HEK293T (cell line): ENCODE measurements around the gene BRIP1.

Experiments used
- CTCF ChIA-PET: fragments of 350-600 bp; formaldehyde crosslinking; extraction: SDS; loops from one replicate; lab custom pipeline; 2021; ENCODE audit warnings: antibody characterized with exemption, inconsistent platforms; lab: Yijun Ruan, JAX
- POLR2A ChIA-PET: fragments of 350-600 bp; formaldehyde crosslinking; extraction: SDS; loops from one replicate; lab custom pipeline; 2020; ENCODE audit warnings: antibody characterized with exemption, inconsistent platforms; lab: Yijun Ruan, JAX
- DNase-seq: peaks from one replicate; pipeline ENCODE4 v3.0.0; 2012; ENCODE audit warnings: mixed read lengths; ENCODE audit errors: extremely low spot score
- ARNT ChIP-seq: fragments of 450-650 bp; IDR thresholded peaks from 2 replicates; pipeline ENCODE4 v1.6.1; 2017; ENCODE audit warnings: mild to moderate bottlenecking
- BHLHE40 ChIP-seq: fragments of 450-650 bp; IDR thresholded peaks from 2 replicates; pipeline ENCODE4 v1.6.1; 2016; ENCODE audit warnings: mild to moderate bottlenecking, moderate library complexity, borderline replicate concordance
- CTBP1 ChIP-seq: fragments of 450-650 bp; IDR thresholded peaks from 2 replicates; pipeline ENCODE4 v1.6.1; 2016; ENCODE audit warnings: borderline replicate concordance
- ELF4 ChIP-seq: fragments of 450-650 bp; IDR thresholded peaks from 2 replicates; pipeline ENCODE4 v1.6.1; 2017; ENCODE audit warnings: antibody characterized with exemption
- FOXA1 ChIP-seq: fragments of 450-650 bp; IDR thresholded peaks from 2 replicates; pipeline ENCODE4 v1.6.1; 2016; ENCODE audit warnings: mild to moderate bottlenecking
- FOXK2 ChIP-seq: fragments of 450-650 bp; IDR thresholded peaks from 2 replicates; pipeline ENCODE4 v1.6.1; 2016; ENCODE audit warnings: mild to moderate bottlenecking
- FOXM1 ChIP-seq: fragments of 450-650 bp; IDR thresholded peaks from 2 replicates; pipeline ENCODE4 v1.6.1; 2017; ENCODE audit warnings: mild to moderate bottlenecking, borderline replicate concordance
- HDGF ChIP-seq: fragments of 450-650 bp; IDR thresholded peaks from 2 replicates; pipeline ENCODE4 v1.6.1; 2017; ENCODE audit warnings: antibody characterized with exemption, borderline replicate concordance
- L3MBTL2 ChIP-seq: fragments of 450-650 bp; conservative IDR thresholded peaks from 2 replicates; pipeline ENCODE4 v1.6.1; 2016; ENCODE audit warnings: mild to moderate bottlenecking
- LEF1 ChIP-seq: fragments of 450-650 bp; IDR thresholded peaks from 2 replicates; pipeline ENCODE4 v1.6.1; 2017; ENCODE audit warnings: mild to moderate bottlenecking, borderline replicate concordance
- NFRKB ChIP-seq: fragments of 450-650 bp; IDR thresholded peaks from 2 replicates; pipeline ENCODE4 v1.6.1; 2016; ENCODE audit warnings: mild to moderate bottlenecking, moderate library complexity
- PKNOX1 ChIP-seq: fragments of 450-650 bp; IDR thresholded peaks from 2 replicates; pipeline ENCODE4 v1.6.1; 2016
- SP1 ChIP-seq: fragments of 450-650 bp; IDR thresholded peaks from 2 replicates; pipeline ENCODE4 v1.6.1; 2017
- SUZ12 ChIP-seq: fragments of 450-650 bp; IDR thresholded peaks from 2 replicates; pipeline ENCODE4 v1.6.1; 2016; ENCODE audit warnings: mild to moderate bottlenecking
- TARDBP ChIP-seq: fragments of 450-650 bp; IDR thresholded peaks from 2 replicates; pipeline ENCODE4 v1.6.1; 2016
- ZNF384 ChIP-seq: fragments of 450-650 bp; IDR thresholded peaks from 2 replicates; pipeline ENCODE4 v1.6.1; 2016

BRIP1 gene

GRCh38 chr17:61699032-61699431 lies 164.3 kb downstream of the BRIP1 start:
- no peak for TF ChIP-seq TARDBP
- no peak for TF ChIP-seq BHLHE40
- no peak for DNase-seq
- ChIA-PET POLR2A (no interaction called here), CTCF (interaction anchor here (0.6 kb wide), 1 partner anchor 548 kb away, joined by 5 read pairs; no protein-coding TSS in a partner anchor)

GRCh38 chr17:61698244-61698643 lies 165.1 kb downstream of the BRIP1 start:
- no peak for DNase-seq
- POLR2A ChIA-PET: no interaction called here
- CTCF ChIA-PET: interaction anchor here (0.6 kb wide), 1 partner anchor 548 kb away, joined by 5 read pairs; no protein-coding TSS in a partner anchor
- TF ChIP-seq SP1 (no peak), HDGF (no peak), ZNF384 (no peak), FOXK2 (no peak), L3MBTL2 (no peak), ELF4 (no peak), ARNT (no peak), CTBP1 (no peak), TARDBP (no peak)

GRCh38 chr17:61695779-61696337 lies 167.5 kb downstream of the BRIP1 start:
- TF ChIP-seq FOXA1 (no peak), ARNT (no peak), SUZ12 (no peak), CTBP1 (no peak), L3MBTL2 (no peak), PKNOX1 (no peak)
- POLR2A ChIA-PET: no interaction called here
- CTCF ChIA-PET: no interaction called here
- DNase-seq: no peak

GRCh38 chr17:61694095-61694494 lies 169.2 kb downstream of the BRIP1 start:
- DNase-seq: no peak
- POLR2A ChIA-PET: no interaction called here
- CTCF ChIA-PET: no interaction called here
- TF ChIP-seq CTBP1 (no peak), FOXA1 (no peak), ZNF384 (no peak), TARDBP (no peak), HDGF (no peak), BHLHE40 (no peak)

GRCh38 chr17:61689610-61690180 lies 173.6 kb downstream of the BRIP1 start:
- DNase-seq: no peak
- ChIA-PET CTCF (no interaction called here), POLR2A (no interaction called here)
- no peak for TF ChIP-seq SUZ12
- TF ChIP-seq ELF4: no peak
- no peak for TF ChIP-seq LEF1
- TF ChIP-seq FOXM1: no peak
- no peak for TF ChIP-seq L3MBTL2
- no peak for TF ChIP-seq FOXK2

- TF ChIP-seq TARDBP (no peak), CTBP1 (no peak), ARNT (no peak), NFRKB (no peak), L3MBTL2 (no peak), LEF1 (no peak), SP1 (no peak), FOXM1 (no peak), FOXK2 (no peak), ELF4 (no peak), FOXA1 (no peak)
- DNase-seq: no peak
- ChIA-PET CTCF (interaction anchor here (1.0 kb wide), 1 partner anchor 276 kb away, joined by 3 read pairs; no protein-coding TSS in a partner anchor), POLR2A (no interaction called here)
Measured at GRCh38 chr17:61687769-61688168, 175.6 kb downstream of the BRIP1 start.

- CTCF ChIA-PET: no interaction called here
- TF ChIP-seq NFRKB: no peak
- no peak for TF ChIP-seq FOXA1
- TF ChIP-seq PKNOX1: no peak
- no peak for TF ChIP-seq BHLHE40
- TF ChIP-seq ARNT: no peak
- no peak for TF ChIP-seq TARDBP
- TF ChIP-seq FOXM1: no peak
- no peak for TF ChIP-seq SUZ12
- TF ChIP-seq FOXK2: no peak
- TF ChIP-seq L3MBTL2: no peak
- no peak for TF ChIP-seq ELF4
- TF ChIP-seq SP1: no peak
- no peak for TF ChIP-seq HDGF
- no peak for TF ChIP-seq LEF1
- DNase-seq: no peak
- POLR2A ChIA-PET: no interaction called here
Measured at GRCh38 chr17:61686113-61686512, 177.2 kb downstream of the BRIP1 start.

GRCh38 chr17:61684818-61685217 lies 178.5 kb downstream of the BRIP1 start:
- TF ChIP-seq TARDBP (no peak), ZNF384 (no peak), L3MBTL2 (no peak), ELF4 (no peak), CTBP1 (no peak), SP1 (no peak), FOXK2 (no peak), ARNT (no peak), LEF1 (no peak), BHLHE40 (no peak), HDGF (no peak), FOXA1 (no peak), SUZ12 (no peak), FOXM1 (no peak), NFRKB (no peak), PKNOX1 (no peak)
- no peak for DNase-seq
- POLR2A ChIA-PET: no interaction called here
- CTCF ChIA-PET: no interaction called here
